Mesenchymal stem cell (in vitro differentiated cells and primary cell): Measurements from ENCODE around the gene MPV17.
"Not testable (repeated sequence)": the region's sequence is repeated elsewhere in the genome, so short reads cannot be mapped to it uniquely, and the experiment has no call there.

Source experiments
- DNase-seq: peaks from one replicate; pipeline ENCODE4 v3.0.0-alpha.2; 2013
- H2AFZ ChIP-seq: one replicate; pipeline ENCODE4 v1.6.1; 2013; ENCODE audit warnings: low read depth, mild to moderate bottlenecking, control low read depth, inconsistent platforms, low read length, moderate library complexity
- H2AK5ac ChIP-seq: 2 replicates; pipeline ENCODE4 v1.6.1; 2013; ENCODE audit warnings: low read length, moderate library complexity, mild to moderate bottlenecking, inconsistent platforms; ENCODE audit not compliant: severe bottlenecking
- H2BK120ac ChIP-seq: one replicate; pipeline ENCODE4 v1.6.1; 2013; ENCODE audit warnings: low read depth, mild to moderate bottlenecking, inconsistent platforms, low read length, moderate library complexity
- H2BK12ac ChIP-seq, 2 experiments: one replicate each; pipeline ENCODE4 v1.6.1; 2013; ENCODE audit warnings: inconsistent platforms in 2 of 2, low read length in 2 of 2, mild to moderate bottlenecking in 2 of 2, moderate library complexity in 2 of 2, control low read depth in 1 of 2
- H2BK15ac ChIP-seq: one replicate; pipeline ENCODE4 v1.6.1; 2013; ENCODE audit warnings: mild to moderate bottlenecking, low read depth, inconsistent platforms; ENCODE audit not compliant: poor library complexity, severe bottlenecking
- H2BK5ac ChIP-seq: 2 replicates; pipeline ENCODE4 v1.6.1; 2013; ENCODE audit warnings: low read depth, mild to moderate bottlenecking, low read length, control low read depth, inconsistent platforms; ENCODE audit not compliant: poor library complexity, severe bottlenecking
- H3K14ac ChIP-seq, 2 experiments: one replicate each; pipeline ENCODE4 v1.6.1; 2013; ENCODE audit warnings: inconsistent platforms in 2 of 2, low read length in 2 of 2, control low read depth in 1 of 2, mild to moderate bottlenecking in 1 of 2, moderate library complexity in 1 of 2
- H3K18ac ChIP-seq, 2 experiments: one replicate each; pipeline ENCODE4 v1.6.1; 2013; ENCODE audit warnings: inconsistent platforms in 2 of 2, low read length in 2 of 2, control low read depth in 1 of 2, low read depth in 1 of 2, mild to moderate bottlenecking in 1 of 2
- H3K23ac ChIP-seq, 2 experiments: one replicate each; pipeline ENCODE4 v1.6.1; 2013; ENCODE audit warnings: inconsistent platforms in 2 of 2, low read length in 2 of 2, mild to moderate bottlenecking in 2 of 2, moderate library complexity in 2 of 2, control low read depth in 1 of 2
- H3K27ac ChIP-seq: 2 replicates; pipeline ENCODE4 v1.5.1; 2013; ENCODE audit warnings: mild to moderate bottlenecking, moderate library complexity, low read length, control low read depth, inconsistent platforms; ENCODE audit not compliant: poor library complexity, severe bottlenecking
- H3K27me3 ChIP-seq, 2 experiments: 2 replicates each; pipeline versions ENCODE4 v1.6.1 to v1.7.0; 2013; ENCODE audit warnings: low read length in 2 of 2, mild to moderate bottlenecking in 2 of 2, moderate library complexity in 2 of 2, control low read depth in 1 of 2, inconsistent platforms in 1 of 2; ENCODE audit not compliant: control insufficient read depth in 1 of 2, insufficient read depth in 1 of 2
- H3K36me3 ChIP-seq, 2 experiments: 2 replicates each; pipeline versions ENCODE4 v1.6.1 to v1.7.0; 2013; ENCODE audit warnings: low read length in 2 of 2, control low read depth in 1 of 2, inconsistent platforms in 1 of 2, low read depth in 1 of 2, mild to moderate bottlenecking in 1 of 2; ENCODE audit not compliant: insufficient read depth in 2 of 2, control insufficient read depth in 1 of 2
- H3K4ac ChIP-seq, 2 experiments: one replicate each; pipeline ENCODE4 v1.6.1; 2013; ENCODE audit warnings: inconsistent platforms in 2 of 2, low read length in 2 of 2, mild to moderate bottlenecking in 2 of 2, moderate library complexity in 2 of 2, control low read depth in 1 of 2, low read depth in 1 of 2
- H3K4me1 ChIP-seq: 2 replicates; pipeline ENCODE4 v1.6.1; 2013; ENCODE audit warnings: low read depth, low read length, control low read depth; ENCODE audit not compliant: control insufficient read depth, insufficient read depth
- H3K4me2 ChIP-seq: 2 replicates; pipeline ENCODE4 v1.6.1; 2013; ENCODE audit warnings: low read length, mild to moderate bottlenecking, inconsistent platforms; ENCODE audit not compliant: poor library complexity, severe bottlenecking
- H3K4me3 ChIP-seq, 2 experiments: 2 replicates each; pipeline versions ENCODE4 v1.5.1 to v1.7.0; 2013; ENCODE audit warnings: low read length in 2 of 2, mild to moderate bottlenecking in 2 of 2, control low read depth in 1 of 2, low read depth in 1 of 2; ENCODE audit not compliant: insufficient read depth in 1 of 2
- H3K79me1 ChIP-seq: replicated peaks from 2 replicates; pipeline ENCODE4 v1.6.1; 2013; ENCODE audit warnings: mild to moderate bottlenecking, control low read depth, low read length, inconsistent platforms; ENCODE audit not compliant: poor library complexity, severe bottlenecking
- H3K9ac ChIP-seq: 2 replicates; pipeline ENCODE4 v1.7.0; 2013; ENCODE audit warnings: mild to moderate bottlenecking, low read length, moderate library complexity
- H3K9me3 ChIP-seq: 2 replicates; pipeline ENCODE4 v1.7.0; 2013; ENCODE audit warnings: mild to moderate bottlenecking, low read length; ENCODE audit not compliant: control insufficient read depth
- H4K8ac ChIP-seq: one replicate; pipeline ENCODE4 v1.6.1; 2013; ENCODE audit warnings: inconsistent platforms, mild to moderate bottlenecking, low read length, moderate library complexity
- H4K91ac ChIP-seq: one replicate; pipeline ENCODE4 v1.6.1; 2013; ENCODE audit warnings: mild to moderate bottlenecking, low read length, inconsistent platforms
- WGBS: methylation state at CpG from one replicate; pipeline ENCODE4 v1.1.7; 2013; ENCODE audit warnings: mixed read lengths; 5-methylcytosine and 5-hydroxymethylcytosine counted together

The MPV17 gene

GRCh38 chr2:27300606-27301005 is 22.3 kb downstream of the MPV17 start:
- not testable (repeated sequence) for H3K4ac ChIP-seq, H3K9ac ChIP-seq, H3K18ac ChIP-seq, H4K8ac ChIP-seq, H2BK12ac ChIP-seq, H4K91ac ChIP-seq, H2BK15ac ChIP-seq, H3K9me3 ChIP-seq, H3K23ac ChIP-seq, H3K14ac ChIP-seq, H2BK120ac ChIP-seq, H2AK5ac ChIP-seq, H2AFZ ChIP-seq, H3K4me1 ChIP-seq, H3K36me3 ChIP-seq, H3K4me2 ChIP-seq, H3K79me1 ChIP-seq, DNase-seq, H2BK5ac ChIP-seq, H3K27ac ChIP-seq, H3K4me3 ChIP-seq
- H3K27me3 ChIP-seq: peaks cover 30 to 45% of the 10 kb centered on the region in 2 experiments
- WGBS: 90% methylated on average over 3 of the region's 4 CpGs

GRCh38 chr2:27298391-27299080 is 24.4 kb downstream of the MPV17 start:
- Histone ChIP-seq H2AK5ac (no peak overlapping the region), H2BK12ac (no peak overlapping the region), H2BK120ac (no peak overlapping the region), H3K9me3 (no peaks in the 10 kb centered on the region), H3K23ac (no peak overlapping the region), H3K4me1 (no peaks in the 10 kb centered on the region), H3K79me1 (no peaks in the 10 kb centered on the region), H3K4ac (no peak overlapping the region), H3K14ac (peak overlapping the region in 1 of 2 experiments; percentile 11), H3K36me3 (no peaks in the 10 kb centered on the region), H4K91ac (no peak overlapping the region), H2BK15ac (peak overlapping the region; percentile 80), H3K27ac (no peak overlapping the region), H3K18ac (no peak overlapping the region), H2AFZ (no peak overlapping the region), H3K9ac (no peak overlapping the region), H3K4me3 (peak overlapping the region in 1 of 2 experiments; percentile 39), H2BK5ac (no peak overlapping the region), H3K4me2 (no peak overlapping the region), H4K8ac (no peak overlapping the region), H3K27me3 (peaks cover 16 to 37% of the 10 kb centered on the region in 2 experiments)
- WGBS: 79% methylated on average over 17 of the region's 18 CpGs
- no peak for DNase-seq

GRCh38 chr2:27297195-27297594 is 25.7 kb downstream of the MPV17 start:
- Histone ChIP-seq H2BK120ac (no peak overlapping the region), H3K4ac (no peak overlapping the region)

GRCh38 chr2:27296481-27296880 is 26.4 kb downstream of the MPV17 start:
- H3K4me1 ChIP-seq: no peaks in the 10 kb centered on the region
- no peak for DNase-seq
- H3K18ac ChIP-seq: no peak overlapping the region
- no peak overlapping the region for H3K14ac ChIP-seq
- H2AFZ ChIP-seq: no peak overlapping the region
- no peak overlapping the region for H2BK5ac ChIP-seq
- H3K79me1 ChIP-seq: no peaks in the 10 kb centered on the region
- no peak overlapping the region for H2BK120ac ChIP-seq
- peaks cover 18 to 49% of the 10 kb centered on the region in 2 experiments for H3K27me3 ChIP-seq
- H4K8ac ChIP-seq: no peak overlapping the region
- no peak overlapping the region for H3K23ac ChIP-seq
- no peak overlapping the region for H3K4me3 ChIP-seq
- no peaks in the 10 kb centered on the region for H3K9me3 ChIP-seq
- H2BK12ac ChIP-seq: no peak overlapping the region
- no peak overlapping the region for H3K9ac ChIP-seq
- H3K4me2 ChIP-seq: no peak overlapping the region
- H2AK5ac ChIP-seq: no peak overlapping the region
- H3K36me3 ChIP-seq: no peaks in the 10 kb centered on the region
- H3K4ac ChIP-seq: no peak overlapping the region
- no peak overlapping the region for H2BK15ac ChIP-seq
- WGBS: 76% methylated on average over 3 of the region's 4 CpGs
- no peak overlapping the region for H3K27ac ChIP-seq
- no peak overlapping the region for H4K91ac ChIP-seq

More at GRCh38 chr2:27297195-27297594, 25.7 kb downstream of the MPV17 start:
- Histone ChIP-seq H3K4me2 (no peak overlapping the region), H4K91ac (no peak overlapping the region), H2AFZ (no peak overlapping the region), H2BK12ac (no peak overlapping the region), H3K9ac (no peak overlapping the region), H3K4me3 (no peak overlapping the region), H3K36me3 (no peaks in the 10 kb centered on the region), H2BK15ac (no peak overlapping the region), H3K79me1 (no peaks in the 10 kb centered on the region), H3K9me3 (no peaks in the 10 kb centered on the region), H3K27ac (no peak overlapping the region), H3K4me1 (no peaks in the 10 kb centered on the region), H2AK5ac (no peak overlapping the region), H3K23ac (no peak overlapping the region), H3K14ac (no peak overlapping the region), H3K27me3 (peaks cover 16 to 42% of the 10 kb centered on the region in 2 experiments), H2BK5ac (no peak overlapping the region), H3K18ac (no peak overlapping the region), H4K8ac (no peak overlapping the region)
- DNase-seq: no peak
- 89% methylated on average over 3 of the region's 3 CpGs for WGBS
